Measurements from ENCODE around the gene PKD1L1. TPM values are rescaled to one million over a fixed set of nuclear protein-coding genes. Genes with fewer than 3 reads are reported as not detected.

The PKD1L1 gene
- total RNA-seq, 1 experiment from 2014 or later: 0.17 TPM

- H3K4me2 ChIP-seq (ENCODE audit: insufficient read depth, insufficient read length, low read length): peak overlapping the region; percentile 63
- TF ChIP-seq CTCF (conservative IDR thresholded peaks at IDR 0.05): no peak
Observed at GRCh38 chr7:47991270-47991669, 43.0 kb upstream of the PKD1L1 start.

More at GRCh38 chr7:47991270-47991669, 43.0 kb upstream of the PKD1L1 start:
- Mint-ChIP-seq H3K9me3 (peaks cover 2 to 6% of the 10 kb centered on the region in 2 experiments), H3K27ac (peak overlapping the region; percentile 15 to 80 (median 23); a peak in 5 of 7 replicates), H3K27me3 (ENCODE audit: low read depth) (no peaks in the 10 kb centered on the region), H3K4me1 (peaks cover 32% of the 10 kb centered on the region in 2 experiments), H3K4me3 (peak overlapping the region; percentile 67 to 76; a peak in 4 of 5 replicates), H3K36me3 (ENCODE audit: insufficient read depth in 1 of 3, low read depth in 3 of 3) (peaks cover 0 to 6% (median 4%) of the 10 kb centered on the region in 3 experiments; a peak in 3 of 7 replicates)
- Histone ChIP-seq H2BK20ac (ENCODE audit: low read depth, low read length, poor library complexity, severe bottlenecking) (no peak overlapping the region), H3K4me1 (ENCODE audit: insufficient read depth, low read length) (no peaks in the 10 kb centered on the region), H3K23me2 (ENCODE audit: insufficient read length, low read depth, low read length, poor library complexity, severe bottlenecking) (peaks cover 3% of the 10 kb centered on the region), H3K27me3 (ENCODE audit: insufficient read depth, low read length) (no peaks in the 10 kb centered on the region), H2BK12ac (ENCODE audit: insufficient read length, low read depth, low read length) (no peak overlapping the region), H4K20me1 (ENCODE audit: control insufficient read depth, insufficient read depth, insufficient read length) (no peaks in the 10 kb centered on the region), H4K8ac (replicated peaks; ENCODE audit: insufficient read length, low read depth, low read length) (no peak overlapping the region), H2AFZ (ENCODE audit: low read length) (peak overlapping the region; percentile 9), H3K4ac (ENCODE audit: low read depth, low read length) (no peak overlapping the region), H3K27ac (ENCODE audit: insufficient read length, low read depth, low read length) (no peak overlapping the region), H3K79me1 (ENCODE audit: insufficient read depth, low read depth, low read length, poor library complexity, severe bottlenecking) (no peaks in the 10 kb centered on the region), H4K91ac (ENCODE audit: insufficient read length, low read depth, low read length) (no peak overlapping the region), H4K5ac (ENCODE audit: insufficient read length, low read depth, low read length) (no peak overlapping the region), H3K18ac (ENCODE audit: insufficient read length, low read depth, low read length) (no peak overlapping the region), H3K79me2 (ENCODE audit: insufficient read depth, low read length) (no peaks in the 10 kb centered on the region), H3K14ac (ENCODE audit: insufficient read depth, low read length) (no peak overlapping the region), H3K56ac (ENCODE audit: insufficient read length, low read depth, low read length) (no peak overlapping the region), H2AK5ac (ENCODE audit: insufficient read length, low read length) (no peak overlapping the region), H3K9me3 (ENCODE audit: control insufficient read depth, low read depth, low read length) (no peaks in the 10 kb centered on the region), H2BK120ac (ENCODE audit: low read depth, low read length, poor library complexity, severe bottlenecking) (no peak overlapping the region), H3T11ph (ENCODE audit: low read length) (no peak overlapping the region), H2BK15ac (ENCODE audit: low read depth, low read length) (no peak overlapping the region), H3K23ac (ENCODE audit: insufficient read length, low read depth, low read length) (no peak overlapping the region), H3K9ac (ENCODE audit: extremely low read depth, insufficient read length, low read length) (no peak overlapping the region), H2BK5ac (ENCODE audit: insufficient read length, low read length) (no peak overlapping the region)
- no CpG with 5 or more reads among the region's 1 CpG for WGBS (ENCODE audit: extremely low coverage, insufficient read length, low lambda C conversion rate)
- DNase-seq: no peak
